Vagina (tissue), 2 donors: ENCODE measurements around the gene FCHO1.

Experiments used
- POLR2AphosphoS5 ChIP-seq, 2 donors: sonication (generic); formaldehyde crosslinking; IDR thresholded peaks; one replicate each; pipeline ENCODE4 v1.9.0; 2017; ENCODE audit warnings: antibody characterized with exemption in 2 of 2, mild to moderate bottlenecking in 2 of 2, low read depth in 1 of 2; ENCODE audit not compliant: insufficient read depth in 1 of 2
- TF ChIP-seq, protein P1 (sequence below), 3 experiments: fragments of 450-650 bp in 2 of 3; fragments of 200-600 bp in 1 of 3; sonication (generic) in 1 of 3; IDR thresholded peaks; one replicate each; pipeline ENCODE4 v1.5.1; 2017 to 2019; ENCODE audit warnings: antibody characterized with exemption in 3 of 3, mild to moderate bottlenecking in 2 of 3, moderate library complexity in 2 of 3

GRCh38 chr19:17788632-17789031, 37.4 kb downstream of the FCHO1 start:
- TF ChIP-seq POLR2AphosphoS5 (IDR thresholded peaks at IDR 0.05; ENCODE audit: insufficient read depth in 1 of 2, low read depth in 1 of 2): no peak
- TF ChIP-seq, protein P1, sequence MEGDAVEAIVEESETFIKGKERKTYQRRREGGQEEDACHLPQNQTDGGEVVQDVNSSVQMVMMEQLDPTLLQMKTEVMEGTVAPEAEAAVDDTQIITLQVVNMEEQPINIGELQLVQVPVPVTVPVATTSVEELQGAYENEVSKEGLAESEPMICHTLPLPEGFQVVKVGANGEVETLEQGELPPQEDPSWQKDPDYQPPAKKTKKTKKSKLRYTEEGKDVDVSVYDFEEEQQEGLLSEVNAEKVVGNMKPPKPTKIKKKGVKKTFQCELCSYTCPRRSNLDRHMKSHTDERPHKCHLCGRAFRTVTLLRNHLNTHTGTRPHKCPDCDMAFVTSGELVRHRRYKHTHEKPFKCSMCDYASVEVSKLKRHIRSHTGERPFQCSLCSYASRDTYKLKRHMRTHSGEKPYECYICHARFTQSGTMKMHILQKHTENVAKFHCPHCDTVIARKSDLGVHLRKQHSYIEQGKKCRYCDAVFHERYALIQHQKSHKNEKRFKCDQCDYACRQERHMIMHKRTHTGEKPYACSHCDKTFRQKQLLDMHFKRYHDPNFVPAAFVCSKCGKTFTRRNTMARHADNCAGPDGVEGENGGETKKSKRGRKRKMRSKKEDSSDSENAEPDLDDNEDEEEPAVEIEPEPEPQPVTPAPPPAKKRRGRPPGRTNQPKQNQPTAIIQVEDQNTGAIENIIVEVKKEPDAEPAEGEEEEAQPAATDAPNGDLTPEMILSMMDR (IDR thresholded peaks at IDR 0.05): no peak
